HEK293 (cell line): ENCODE results near the gene ITIH5.

Experiments
- CTCF ChIA-PET: fragments of 350-600 bp; formaldehyde crosslinking; extraction: SDS; loops from one replicate; lab custom pipeline; 2021; ENCODE audit warnings: antibody characterized with exemption; lab: Yijun Ruan, JAX
- POLR2A ChIA-PET: fragments of 300-600 bp; formaldehyde crosslinking; extraction: SDS; loops from one replicate; lab custom pipeline; 2020; ENCODE audit warnings: antibody characterized with exemption, inconsistent platforms; lab: Yijun Ruan, JAX
- H3K27ac ChIP-seq: fragments of 200-500 bp; sonication (Bioruptor generic); 2 replicates; pipeline ENCODE4 v1.5.1; 2014; ENCODE audit warnings: low read depth, low read length, control low read depth, inconsistent platforms; ENCODE audit errors: extremely low read depth
- H3K36me3 ChIP-seq, 2 experiments: fragments of 200-500 bp in 1 of 2; sonication (Bioruptor generic) in 1 of 2; 1 replicate in 1 of 2; 2 replicates in 1 of 2; pipeline ENCODE4 v1.5.1; 2014 to 2017; ENCODE audit warnings: inconsistent platforms in 2 of 2, low read length in 2 of 2; ENCODE audit not compliant: control insufficient read depth in 2 of 2, insufficient read depth in 1 of 2
- H3K4me1 ChIP-seq: fragments of 200-500 bp; sonication (Bioruptor generic); 2 replicates; pipeline ENCODE4 v1.5.1; 2014; ENCODE audit warnings: mild to moderate bottlenecking, low read length, inconsistent platforms; ENCODE audit not compliant: control insufficient read depth, insufficient read depth
- H3K4me3 ChIP-seq: 2 replicates; pipeline ENCODE4 v1.5.1; 2011; ENCODE audit warnings: low read depth, mild to moderate bottlenecking, control low read depth, low read length, moderate library complexity
- H3K9me3 ChIP-seq: fragments of 200-500 bp; sonication (Bioruptor generic); 2 replicates; pipeline ENCODE4 v1.5.1; 2014; ENCODE audit warnings: low read depth, low read length, inconsistent platforms; ENCODE audit not compliant: control insufficient read depth, insufficient read depth
- GFI1B ChIP-seq: fragments of 450-650 bp; formaldehyde crosslinking; IDR thresholded peaks from 2 replicates; pipeline ENCODE4 v1.5.1; 2016; ENCODE audit warnings: missing biosample characterization, missing genetic modification characterization
- HOXC10 ChIP-seq: sonication (generic); formaldehyde crosslinking; IDR thresholded peaks from 2 replicates; pipeline ENCODE4 v1.8.1; 2023; ENCODE audit warnings: mild to moderate bottlenecking, missing genetic modification reagents
- MZF1 ChIP-seq: fragments of 450-650 bp; formaldehyde crosslinking; IDR thresholded peaks from 2 replicates; pipeline ENCODE4 v1.5.1; 2017; ENCODE audit warnings: missing biosample characterization, missing genetic modification characterization, borderline replicate concordance
- SALL2 ChIP-seq: fragments of 450-650 bp; formaldehyde crosslinking; IDR thresholded peaks from 2 replicates; pipeline ENCODE4 v1.5.0; 2017; ENCODE audit warnings: missing biosample characterization, mild to moderate bottlenecking, missing genetic modification characterization, borderline replicate concordance
- TSHZ1 ChIP-seq: fragments of 450-650 bp; formaldehyde crosslinking; IDR thresholded peaks from 2 replicates; pipeline ENCODE4 v1.5.1; 2016; ENCODE audit warnings: missing biosample characterization, missing genetic modification characterization, borderline replicate concordance
- ZBTB7A ChIP-seq: fragments of 450-650 bp; formaldehyde crosslinking; IDR thresholded peaks from 2 replicates; pipeline ENCODE4 v1.5.1; 2016; ENCODE audit warnings: low read depth, missing biosample characterization, missing genetic modification characterization
- ZBTB8A ChIP-seq: fragments of 450-650 bp; formaldehyde crosslinking; IDR thresholded peaks from 2 replicates; pipeline ENCODE4 v1.5.1; 2016; ENCODE audit warnings: missing biosample characterization, missing genetic modification characterization
- ZNF112 ChIP-seq: fragments of 450-650 bp; formaldehyde crosslinking; IDR thresholded peaks from 2 replicates; pipeline ENCODE4 v1.5.0; 2017; ENCODE audit warnings: missing biosample characterization, missing genetic modification characterization
- ZNF146 ChIP-seq: fragments of 450-650 bp; formaldehyde crosslinking; IDR thresholded peaks from 2 replicates; pipeline ENCODE4 v1.5.1; 2016; ENCODE audit warnings: missing biosample characterization, missing genetic modification characterization
- ZNF184 ChIP-seq: fragments of 450-650 bp; IDR thresholded peaks from 2 replicates; pipeline ENCODE4 v1.5.1; 2018; ENCODE audit warnings: missing biosample characterization, mild to moderate bottlenecking, missing genetic modification characterization
- ZNF23 ChIP-seq: fragments of 450-650 bp; formaldehyde crosslinking; IDR thresholded peaks from 2 replicates; pipeline ENCODE4 v1.5.1; 2016; ENCODE audit warnings: missing biosample characterization, missing genetic modification characterization, borderline replicate concordance
- ZNF280D ChIP-seq: fragments of 450-650 bp; formaldehyde crosslinking; IDR thresholded peaks from 2 replicates; pipeline ENCODE4 v1.5.1; 2016; ENCODE audit warnings: missing biosample characterization, missing genetic modification characterization
- ZNF354C ChIP-seq: fragments of 450-650 bp; formaldehyde crosslinking; IDR thresholded peaks from 2 replicates; pipeline ENCODE4 v1.5.1; 2016; ENCODE audit warnings: missing biosample characterization, missing genetic modification characterization, low read depth, borderline replicate concordance
- ZNF529 ChIP-seq: fragments of 450-650 bp; formaldehyde crosslinking; IDR thresholded peaks from 2 replicates; pipeline ENCODE4 v1.5.1; 2017; ENCODE audit warnings: missing genetic modification characterization, missing biosample characterization; ENCODE audit not compliant: insufficient replicate concordance
- ZNF585B ChIP-seq: fragments of 450-650 bp; formaldehyde crosslinking; IDR thresholded peaks from 2 replicates; pipeline ENCODE4 v1.5.1; 2016; ENCODE audit warnings: missing biosample characterization, missing genetic modification characterization
- ZNF660 ChIP-seq: fragments of 450-650 bp; IDR thresholded peaks from 2 replicates; pipeline ENCODE4 v1.5.1; 2018; ENCODE audit warnings: missing biosample characterization, mild to moderate bottlenecking, missing genetic modification characterization
- ZNF707 ChIP-seq: fragments of 450-650 bp; formaldehyde crosslinking; IDR thresholded peaks from 2 replicates; pipeline ENCODE4 v1.5.1; 2016; ENCODE audit warnings: missing biosample characterization, missing genetic modification characterization
- ZNF777 ChIP-seq: fragments of 450-650 bp; formaldehyde crosslinking; IDR thresholded peaks from 2 replicates; pipeline ENCODE4 v1.5.1; 2017; ENCODE audit warnings: missing biosample characterization, missing genetic modification characterization, borderline replicate concordance
- ZNF843 ChIP-seq: fragments of 450-650 bp; formaldehyde crosslinking; IDR thresholded peaks from 2 replicates; pipeline ENCODE4 v1.5.1; 2016; ENCODE audit warnings: missing biosample characterization, missing genetic modification characterization
- ZSCAN30 ChIP-seq: fragments of 450-650 bp; IDR thresholded peaks from 2 replicates; pipeline ENCODE4 v1.5.1; 2018; ENCODE audit warnings: missing biosample characterization, mild to moderate bottlenecking, missing genetic modification characterization, moderate library complexity

ITIH5 gene

GRCh38 chr10:7585228-7585627 lies 81.5 kb downstream of the ITIH5 start:
- TF ChIP-seq ZNF529 (tag by site-specific recombination): no peak
- TF ChIP-seq ZNF184 (tag by site-specific recombination): no peak
- TF ChIP-seq MZF1 (tag by site-specific recombination): no peak
- TF ChIP-seq ZBTB8A (tag by site-specific recombination): no peak
- no peak for TF ChIP-seq ZNF585B (tag by site-specific recombination)
- TF ChIP-seq ZBTB7A (tag by site-specific recombination): no peak
- no peak for TF ChIP-seq HOXC10 (CRISPR knock-in tag)
- no peak for TF ChIP-seq ZNF354C
- TF ChIP-seq GFI1B (tag by site-specific recombination): no peak
- no peak for TF ChIP-seq ZNF777 (tag by site-specific recombination)
- TF ChIP-seq TSHZ1 (tag by site-specific recombination): no peak
- TF ChIP-seq ZNF23 (tag by site-specific recombination): no peak
- no peak for TF ChIP-seq ZNF112 (tag by site-specific recombination)
- no peak for TF ChIP-seq SALL2
- no peak for TF ChIP-seq ZSCAN30 (tag by site-specific recombination)
- TF ChIP-seq ZNF280D: no peak
- no peak for TF ChIP-seq ZNF843 (tag by site-specific recombination)
- TF ChIP-seq ZNF146 (tag by site-specific recombination): no peak
- TF ChIP-seq ZNF660 (tag by site-specific recombination): no peak
- H3K9me3 ChIP-seq: no peaks in the 10 kb centered on the region
- no peak overlapping the region for H3K4me3 ChIP-seq
- H3K27ac ChIP-seq: no peak overlapping the region
- H3K36me3 ChIP-seq: no peaks in the 10 kb centered on the region
- H3K4me1 ChIP-seq: no peaks in the 10 kb centered on the region; the same call in 1 of the 2 replicates
- ChIA-PET CTCF (interaction anchor here (0.6 kb wide), 1 partner anchor 711 kb away, joined by 3 read pairs; no protein-coding TSS in a partner anchor), POLR2A (interaction anchor here (0.6 kb wide), 1 partner anchor 9 kb away, joined by 5 read pairs; no protein-coding TSS in a partner anchor)

GRCh38 chr10:7583626-7584025 lies 83.1 kb downstream of the ITIH5 start:
- TF ChIP-seq ZNF707 (tag by site-specific recombination): no peak
- TF ChIP-seq ZBTB8A (tag by site-specific recombination): no peak
- ChIA-PET POLR2A (no interaction called here), CTCF (interaction anchor here (0.9 kb wide), 1 partner anchor 683 kb away, joined by 3 read pairs; no protein-coding TSS in a partner anchor)
- Histone ChIP-seq H3K4me3 (no peak overlapping the region), H3K36me3 (no peaks in the 10 kb centered on the region), H3K27ac (no peak overlapping the region), H3K4me1 (no peaks in the 10 kb centered on the region), H3K9me3 (no peaks in the 10 kb centered on the region)
